HG03066 (cell line): Measurements from ENCODE around the gene PLD4.

Source experiments
- ATAC-seq: cut with Tn5 transposase; IDR thresholded peaks from one replicate; pipeline ENCODE4 v1.9.1; 2021; ENCODE audit warnings: low read depth; ENCODE audit not compliant: unreplicated experiment

Gene PLD4

DNA sequence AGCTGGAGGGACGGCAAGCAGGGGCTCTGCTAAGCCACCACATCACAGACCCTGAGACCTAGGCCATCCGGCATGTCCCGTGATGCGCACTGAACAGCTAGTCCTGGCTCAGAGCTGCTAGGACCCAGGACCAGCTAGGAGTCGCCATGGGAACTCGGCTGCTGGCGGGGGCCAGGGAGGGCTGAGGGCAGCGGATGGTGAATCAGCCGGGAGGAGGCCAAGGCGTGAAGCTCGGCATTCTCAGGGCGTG is 48.4 kb downstream of the PLD4 start:
- no peak for ATAC-seq

DNA sequence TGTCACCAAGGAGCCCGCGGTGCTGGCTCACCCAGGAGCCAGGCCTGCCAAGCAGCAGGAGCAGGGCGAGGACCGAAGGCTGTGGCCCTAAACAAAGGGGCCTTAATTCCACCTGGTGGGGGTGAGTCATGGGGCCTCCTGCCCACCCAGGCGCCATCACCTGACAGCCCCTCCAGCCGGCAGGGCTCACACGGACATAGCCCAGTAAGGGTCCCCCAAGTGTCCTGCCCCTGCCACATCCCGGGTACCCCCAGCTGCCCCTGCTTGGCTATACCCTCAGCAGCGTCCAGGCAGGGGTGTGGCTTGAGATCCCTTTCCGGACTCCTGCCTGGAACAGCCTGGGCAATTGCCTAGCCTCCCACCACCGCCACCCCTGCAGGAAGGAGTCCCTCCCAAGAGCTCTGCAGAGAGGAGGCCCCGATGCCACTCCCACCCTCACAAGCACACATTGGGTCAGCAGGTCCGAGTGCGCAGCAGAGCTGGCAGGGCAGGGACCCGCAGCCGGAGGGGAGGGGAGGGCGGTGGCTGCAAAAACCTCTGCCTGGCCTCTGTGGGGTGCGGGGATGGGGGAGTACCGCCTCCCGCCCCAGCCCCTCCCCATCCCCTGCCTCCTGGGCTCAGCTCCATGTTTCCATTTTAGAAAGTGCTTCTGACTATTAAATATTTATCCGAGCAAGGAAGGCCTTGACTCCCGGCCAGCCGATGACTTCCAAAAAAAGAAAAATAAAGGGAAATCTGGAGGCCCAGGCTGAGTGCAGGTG is 48.9 kb downstream of the PLD4 start:
- no peak for ATAC-seq

DNA sequence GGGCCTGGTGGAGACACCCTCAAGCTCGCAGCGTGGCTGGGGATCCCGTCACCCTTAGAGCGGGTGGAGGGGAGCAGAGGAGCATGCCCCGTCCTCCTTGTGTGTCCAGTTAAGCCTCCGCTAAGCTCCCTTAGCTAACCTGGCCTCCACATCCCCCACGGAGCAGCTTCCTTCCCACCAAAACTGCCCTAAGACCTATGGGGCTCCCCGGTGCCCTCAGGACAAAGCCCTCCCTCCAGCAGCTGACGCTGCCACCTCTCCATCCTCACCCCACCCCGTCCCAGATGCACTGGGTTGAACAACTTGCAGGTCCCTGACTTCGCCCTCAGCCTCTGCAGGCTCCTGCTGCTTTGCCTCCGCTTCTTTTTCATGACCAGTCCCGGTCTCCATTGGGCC is 49.5 kb downstream of the PLD4 start:
- ATAC-seq: no peak

DNA sequence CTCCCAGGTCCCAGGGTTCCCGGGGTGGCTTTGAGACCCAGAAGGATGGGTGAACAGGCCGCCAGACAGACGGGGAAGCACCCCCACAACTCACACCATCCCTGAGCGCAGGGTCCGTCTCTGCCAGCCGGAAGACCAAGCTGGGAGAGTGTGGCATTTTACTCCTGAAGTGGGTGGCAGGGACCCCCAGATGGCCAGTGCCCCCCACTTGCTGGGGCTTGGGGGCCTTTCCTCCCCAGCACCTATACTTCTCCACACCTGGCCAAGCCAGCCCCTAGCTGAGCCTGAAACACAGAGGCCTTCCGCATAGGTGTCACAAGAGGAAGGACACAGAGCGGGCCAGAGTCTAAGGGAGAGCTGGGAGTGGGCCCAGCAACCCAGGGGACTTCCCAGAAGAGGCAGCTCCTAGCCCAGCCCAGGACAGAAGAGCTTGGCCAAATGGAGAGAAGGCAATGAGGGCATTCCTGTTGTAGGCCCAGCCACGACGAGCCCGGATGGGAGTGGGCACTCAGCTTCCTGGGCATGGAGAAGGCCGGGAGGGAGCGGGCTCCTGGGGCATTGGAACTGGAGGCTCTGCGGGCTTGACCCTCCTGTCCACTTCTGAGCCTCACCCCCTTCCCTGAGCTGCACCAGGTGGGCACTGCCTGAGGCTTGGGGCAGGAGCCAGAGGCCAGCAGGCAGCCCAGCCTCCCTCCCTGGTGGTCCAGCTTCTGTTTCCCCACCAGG is 50.1 kb downstream of the PLD4 start:
- ATAC-seq: no peak

DNA sequence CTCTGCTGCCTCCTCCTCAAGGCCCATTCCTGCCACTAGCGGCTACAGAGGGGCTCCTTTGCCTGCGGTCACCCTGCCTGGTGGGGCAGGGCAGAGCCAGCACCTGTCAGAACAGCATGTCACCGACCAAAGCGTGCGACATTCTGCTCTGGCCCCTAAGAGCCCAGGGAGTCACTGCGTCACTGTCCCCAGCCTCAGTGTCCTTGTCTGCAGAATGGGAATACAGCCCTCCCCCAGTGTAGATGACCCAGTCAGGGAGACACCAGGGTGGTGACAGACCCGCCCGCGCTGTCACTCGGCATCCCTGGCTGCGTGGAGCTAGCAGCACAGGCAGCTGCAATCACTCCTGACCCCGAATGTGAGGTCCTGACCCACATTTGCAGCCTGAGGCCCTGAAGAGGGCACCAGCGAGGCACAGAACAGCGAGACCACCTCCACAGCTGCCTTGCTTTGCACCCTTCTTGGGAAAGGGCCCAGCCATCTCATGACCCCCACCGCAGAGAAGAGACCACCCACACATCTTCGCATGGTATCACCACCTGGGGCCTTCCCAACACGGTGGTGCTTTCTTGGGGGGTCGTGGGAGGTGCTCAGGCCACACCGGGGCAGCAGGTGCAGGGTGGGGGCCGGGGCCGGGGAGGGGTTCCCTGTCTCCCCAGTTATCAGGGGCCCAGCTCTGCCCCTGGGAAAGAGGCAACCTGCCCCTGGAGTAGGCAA is 51.0 kb downstream of the PLD4 start:
- no peak for ATAC-seq

DNA sequence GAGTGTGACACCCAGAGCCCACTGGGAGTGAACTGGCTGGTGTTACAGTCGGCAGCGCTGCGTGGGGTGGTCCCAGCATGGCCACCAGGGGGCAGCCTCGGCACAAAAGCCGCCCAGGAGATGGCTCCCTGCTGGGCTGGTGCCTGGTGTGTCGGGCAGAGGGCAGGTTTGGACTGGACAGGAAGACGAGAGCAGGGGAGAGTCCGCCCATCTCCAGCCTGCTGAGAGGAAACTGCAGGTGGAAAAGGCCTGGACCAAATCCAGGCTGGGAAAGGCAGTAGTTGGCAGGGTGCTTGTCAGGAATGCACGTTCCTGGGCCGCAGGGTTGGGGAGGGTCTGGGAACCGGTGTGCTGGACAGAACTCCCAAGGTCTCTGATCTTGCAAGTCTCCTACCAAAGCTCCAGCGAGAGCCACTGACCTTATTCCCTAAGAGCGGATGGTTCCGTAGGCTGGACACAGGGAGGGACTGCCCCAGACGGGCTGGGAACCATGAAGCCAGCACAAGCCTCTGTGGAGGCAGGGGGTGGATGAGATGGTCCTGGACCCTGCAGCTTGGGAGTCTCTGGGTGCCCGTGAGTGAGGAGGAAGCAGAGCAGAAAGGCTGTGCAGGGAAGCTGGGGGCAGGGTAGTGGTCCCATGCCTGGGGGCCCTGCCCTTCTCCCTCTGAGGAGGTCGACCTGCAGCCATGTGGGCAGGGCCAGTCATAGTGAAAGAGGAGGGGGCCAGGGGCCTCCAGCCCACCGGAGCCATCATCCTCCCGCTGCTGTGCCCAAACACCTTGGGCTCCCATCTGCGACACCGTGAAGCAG is 51.7 kb downstream of the PLD4 start:
- no peak for ATAC-seq

DNA sequence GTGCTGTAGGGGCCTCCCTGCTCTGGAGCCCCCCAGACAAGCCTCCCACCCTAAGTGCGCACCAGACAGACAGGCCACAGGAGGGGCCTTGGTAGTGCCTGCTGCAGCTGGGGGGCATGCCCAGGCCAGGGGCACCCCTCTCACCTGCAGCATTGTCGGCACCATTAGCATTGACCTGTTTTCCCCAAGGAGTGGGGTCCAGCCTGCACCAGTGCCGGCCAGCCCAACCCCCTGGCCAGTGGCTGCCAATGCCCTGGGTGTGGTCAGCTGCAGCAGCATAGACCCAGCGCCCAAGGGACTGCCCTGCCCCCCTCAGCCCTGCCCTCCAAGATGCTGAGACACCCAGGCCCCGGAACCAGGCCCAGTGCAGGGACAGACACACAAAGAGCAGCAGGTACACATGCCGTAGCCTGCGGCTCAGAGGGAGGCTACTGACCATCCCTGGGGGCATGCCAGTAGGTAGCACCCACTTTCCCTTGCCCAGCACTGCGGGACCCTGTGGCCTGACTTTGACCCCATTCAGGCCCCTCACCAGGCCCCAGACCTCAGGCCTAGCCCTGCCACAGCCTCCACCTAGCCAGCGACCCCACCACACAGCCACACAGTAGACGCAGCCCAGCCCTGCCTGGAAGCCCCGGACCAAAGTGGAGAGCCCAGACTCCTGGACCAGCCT is 52.5 kb downstream of the PLD4 start:
- no peak for ATAC-seq

DNA sequence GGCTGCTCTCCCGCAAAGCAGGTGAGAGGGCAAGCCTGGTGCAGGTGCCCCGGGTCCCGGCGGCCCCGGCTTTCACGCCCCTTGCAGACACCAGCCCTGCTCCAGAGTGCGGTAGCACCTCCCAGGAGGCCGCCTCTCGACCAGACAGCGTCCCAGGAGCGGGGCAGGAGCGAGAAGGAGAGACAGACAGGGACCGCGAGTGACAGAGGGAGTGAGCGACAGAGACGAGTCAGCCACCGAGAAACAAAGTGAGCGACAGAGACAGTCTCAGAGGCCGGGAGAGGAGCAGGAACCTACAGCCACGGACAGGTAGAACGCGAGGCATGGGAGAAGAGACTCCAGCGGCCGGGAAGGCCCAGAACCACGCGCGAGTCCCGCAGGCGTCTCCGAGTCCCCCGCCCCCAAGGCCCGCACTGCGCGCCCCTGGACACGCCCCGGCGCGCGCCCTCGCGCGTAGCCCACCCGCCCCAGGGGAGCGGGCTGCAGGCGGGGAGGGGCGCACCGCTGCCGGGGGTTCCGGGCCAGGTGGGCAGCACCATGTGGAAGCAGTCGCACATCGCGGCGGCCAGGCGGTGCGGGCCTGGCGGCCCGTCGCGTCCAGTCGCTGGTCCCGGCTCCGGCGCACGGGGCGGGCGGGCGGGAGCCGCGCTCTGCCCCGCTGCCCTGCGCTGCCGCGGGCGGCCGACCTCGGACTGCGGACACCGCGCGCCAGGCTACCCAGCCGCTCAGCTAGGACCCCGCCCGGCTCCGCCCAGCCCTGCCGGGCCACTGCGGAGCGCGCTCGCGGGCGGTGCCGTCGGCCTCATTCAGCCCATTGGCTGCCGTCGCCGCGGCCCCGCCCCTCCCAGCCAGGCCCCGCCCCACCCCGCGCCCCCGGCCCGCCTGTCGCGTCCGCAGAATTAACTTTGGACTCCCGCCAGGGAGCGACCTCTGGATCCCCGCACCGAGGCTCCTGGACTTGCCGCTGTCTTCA is 53.3 kb downstream of the PLD4 start, which contains the start of gene AHNAK2:
Gene AHNAK2, minus strand, starts transcription at position 694 of the 973 bp plus-strand sequence. Its CDS starts 137 bp downstream, at position 557.
- ATAC-seq: no peak

DNA sequence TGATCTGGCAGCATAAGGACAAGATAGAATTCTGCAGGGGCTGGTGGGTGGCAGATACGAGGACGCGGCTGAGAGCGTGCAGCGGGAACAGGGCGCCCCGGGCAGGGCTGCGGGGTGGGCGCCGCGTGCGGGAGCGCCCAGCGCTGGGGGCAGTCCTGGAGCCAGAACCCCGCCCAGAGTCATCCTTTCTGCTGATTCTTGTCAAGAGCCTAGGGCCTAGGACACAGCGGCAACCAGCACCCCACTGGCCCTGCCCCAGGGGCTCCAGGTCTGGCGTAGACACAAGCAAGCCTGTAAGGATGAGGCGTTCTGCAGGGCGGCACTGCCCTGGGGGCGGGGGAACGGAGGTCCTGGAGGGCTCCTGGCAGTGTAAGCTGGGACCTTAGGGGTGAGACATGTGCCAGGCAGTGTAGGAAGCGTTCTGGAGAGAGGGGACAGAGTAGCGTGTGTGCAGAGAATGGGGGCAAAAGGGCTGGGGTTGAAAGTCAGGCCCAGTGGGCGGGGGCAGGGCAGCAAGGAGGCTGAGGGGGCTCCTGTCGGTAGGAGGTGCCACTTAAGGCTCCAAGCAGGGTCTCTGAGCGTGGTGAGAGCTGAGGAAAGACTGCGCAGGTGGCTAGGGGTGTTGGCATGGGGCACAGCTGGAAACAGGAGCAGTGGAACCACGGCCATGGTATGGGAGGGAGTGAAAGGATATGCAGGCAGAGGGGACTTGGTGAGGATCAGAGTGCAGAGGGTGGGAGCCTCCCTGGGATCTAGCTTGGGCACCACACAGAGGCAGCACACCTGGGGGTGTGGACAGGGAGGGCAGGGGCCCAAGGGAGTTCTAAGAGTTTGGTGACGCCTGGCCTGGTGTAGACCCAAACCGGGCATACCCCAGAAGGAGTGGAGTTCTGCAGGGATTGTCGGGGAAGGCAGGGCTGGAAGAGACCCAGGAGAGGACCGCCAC is 54.3 kb downstream of the PLD4 start:
- no peak for ATAC-seq

DNA sequence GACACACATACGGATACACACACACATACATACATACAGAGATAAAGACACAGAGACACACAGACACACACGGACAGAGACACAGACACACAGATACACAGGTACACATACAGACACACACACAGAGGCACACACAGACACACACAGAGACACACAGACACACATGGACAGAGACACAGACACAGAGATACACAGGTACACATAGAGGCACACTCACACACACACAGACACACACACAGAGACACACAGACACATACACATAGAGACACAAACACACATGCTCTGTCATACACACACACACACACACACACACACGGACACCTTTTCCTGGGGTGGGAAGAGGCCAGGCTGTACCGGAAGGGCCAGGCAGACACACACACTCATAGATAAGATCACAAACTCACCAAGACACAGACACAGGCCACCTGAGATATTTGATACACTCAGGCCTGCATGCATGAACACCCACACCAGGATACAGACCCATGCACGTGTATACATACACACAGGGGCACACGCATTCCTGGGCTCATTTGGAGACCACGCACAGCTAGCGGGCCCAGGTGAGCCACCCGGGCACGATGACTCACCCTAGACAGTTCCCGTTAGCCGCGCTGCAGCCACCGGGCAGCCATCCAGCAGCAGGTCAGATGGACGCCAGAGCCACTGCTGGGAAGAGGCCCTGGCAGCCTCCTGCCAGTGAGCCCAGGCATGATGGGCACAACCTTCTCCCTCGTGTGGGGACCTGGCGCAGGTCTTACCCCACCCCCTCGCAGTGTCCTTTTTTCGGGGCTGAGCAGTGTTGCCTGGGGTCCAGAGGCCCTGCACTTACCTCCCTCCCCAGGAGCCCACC is 55.3 kb downstream of the PLD4 start:
- no peak for ATAC-seq

DNA sequence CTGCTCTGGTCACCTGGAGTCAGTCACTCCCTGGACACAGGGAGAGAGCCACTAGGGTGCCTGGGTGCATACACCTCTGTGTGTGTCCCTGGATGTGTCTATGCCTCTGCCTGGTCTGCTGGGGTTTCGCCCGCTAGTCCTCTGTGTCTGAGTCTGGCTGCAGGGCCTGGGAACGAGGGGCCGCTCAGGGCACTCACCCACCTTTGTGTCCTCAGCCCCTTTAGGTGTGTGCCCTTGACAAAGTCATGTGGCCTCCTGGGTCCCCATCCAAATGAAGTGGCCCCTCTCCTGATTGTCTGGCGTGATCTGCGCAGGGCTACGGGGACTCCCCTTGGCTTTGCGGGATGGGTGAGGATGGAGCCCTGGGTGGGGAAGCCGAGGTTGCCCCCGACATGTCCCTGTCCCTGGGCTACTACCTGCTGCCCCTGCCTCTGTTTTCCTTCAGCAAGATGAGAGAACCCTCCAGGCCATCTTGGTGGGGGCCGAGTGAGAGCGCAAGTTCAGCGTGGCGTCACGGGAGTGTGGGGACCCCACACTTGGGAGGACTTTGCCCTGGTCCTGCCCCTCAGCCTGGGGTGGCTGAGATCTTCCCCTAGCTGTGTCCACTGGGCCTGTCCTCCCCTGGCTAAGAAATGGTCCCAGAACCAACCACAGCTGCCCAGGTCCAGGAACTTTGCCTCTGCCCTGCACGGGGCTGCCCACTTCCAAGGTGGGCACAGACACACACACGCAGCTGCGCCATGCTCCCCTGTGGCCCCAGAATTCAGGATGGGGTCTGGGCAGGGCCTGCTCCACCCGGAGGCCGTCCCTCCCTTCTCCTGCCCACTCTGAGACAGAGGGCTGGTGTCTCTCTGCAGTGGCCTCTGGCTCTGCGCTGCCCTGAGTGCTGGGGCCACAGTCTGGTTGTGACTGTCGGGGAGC is 56.2 kb downstream of the PLD4 start:
- no peak for ATAC-seq

DNA sequence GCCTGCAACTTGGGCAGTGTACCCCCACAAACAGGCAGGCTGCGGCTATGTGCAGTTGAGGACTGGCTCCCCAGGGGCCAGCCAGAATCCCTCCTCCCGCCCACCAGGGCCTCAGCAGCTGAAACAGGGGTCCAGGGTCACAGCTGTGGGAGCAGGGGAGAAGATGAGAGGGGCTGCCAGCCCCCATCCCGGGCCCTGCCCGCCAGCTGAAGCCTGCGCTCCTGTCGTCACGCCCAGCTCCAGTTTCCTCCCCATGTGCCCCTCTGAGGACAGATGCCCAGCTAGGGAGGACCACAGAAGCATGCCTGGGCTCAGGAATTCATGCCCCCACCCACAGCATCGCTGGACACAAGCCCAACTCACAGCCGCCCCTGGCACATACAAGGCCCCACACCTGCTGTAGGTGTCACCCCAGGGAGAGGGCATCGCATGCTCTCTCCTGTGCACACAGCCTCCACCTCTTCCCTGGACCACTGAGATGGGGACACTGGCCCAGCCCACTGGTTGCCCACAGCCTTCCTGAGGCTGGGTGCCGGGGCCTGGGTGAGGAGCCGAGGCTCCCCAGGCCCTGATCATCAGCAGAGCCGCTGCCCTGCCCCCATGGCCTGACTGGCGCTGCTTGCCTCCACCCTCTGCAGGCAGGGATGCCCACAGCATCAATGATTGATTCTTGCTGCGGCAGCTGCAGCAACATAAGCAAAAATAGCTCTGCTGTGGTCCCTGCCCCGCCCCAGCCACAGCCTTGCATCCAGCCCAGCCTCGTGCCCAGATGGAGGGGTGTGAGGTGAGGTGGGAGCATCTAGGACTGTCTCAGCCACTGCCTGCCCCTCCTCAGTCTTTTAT is 57.2 kb downstream of the PLD4 start:
- ATAC-seq: no peak

DNA sequence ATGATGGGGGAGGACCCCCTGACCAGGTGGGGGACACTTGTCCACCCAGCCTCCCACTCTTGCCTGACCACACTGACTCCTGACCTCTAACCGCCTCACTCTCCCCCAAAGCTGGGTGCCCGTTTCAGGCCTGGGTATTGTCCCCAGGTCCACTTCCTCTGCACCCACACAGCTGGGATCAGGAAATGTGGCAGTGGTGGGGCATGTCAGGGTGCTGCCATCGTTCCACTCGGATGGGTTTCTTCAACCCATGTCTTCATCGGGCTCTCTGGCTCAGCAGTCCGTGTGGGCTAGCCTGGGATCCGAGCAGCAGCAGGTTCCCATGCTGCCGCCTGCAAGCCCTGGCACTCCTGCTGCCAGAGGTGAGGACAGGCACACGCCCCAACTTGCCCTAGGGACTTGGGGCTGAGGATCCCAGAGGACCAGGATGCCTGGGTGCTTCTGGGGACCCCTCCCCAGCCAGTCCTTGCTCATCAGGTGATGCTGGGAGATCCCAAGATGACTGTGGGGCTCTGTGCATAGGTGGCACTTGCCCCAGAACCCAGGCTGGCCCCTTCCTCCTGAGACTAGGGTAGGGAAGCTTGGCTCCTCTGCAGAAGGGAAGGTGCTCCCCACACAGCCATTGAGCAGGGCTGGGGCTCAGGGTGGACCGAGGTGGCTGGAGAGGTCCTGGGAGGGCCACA is 58.0 kb downstream of the PLD4 start:
- no peak for ATAC-seq
